GM10847 (cell line): ENCODE results near the gene MROH8.

ENCODE experiments used
- POLR2A ChIP-seq: IDR thresholded peaks from 2 replicates; pipeline ENCODE4 v1.6.1; 2011; ENCODE audit not compliant: insufficient read length; ENCODE audit errors: extremely low read depth

MROH8 gene

GRCh38 chr20:37188787-37189186 is 9.4 kb upstream of the MROH8 start:
- TF ChIP-seq POLR2A = no peak

DNA sequence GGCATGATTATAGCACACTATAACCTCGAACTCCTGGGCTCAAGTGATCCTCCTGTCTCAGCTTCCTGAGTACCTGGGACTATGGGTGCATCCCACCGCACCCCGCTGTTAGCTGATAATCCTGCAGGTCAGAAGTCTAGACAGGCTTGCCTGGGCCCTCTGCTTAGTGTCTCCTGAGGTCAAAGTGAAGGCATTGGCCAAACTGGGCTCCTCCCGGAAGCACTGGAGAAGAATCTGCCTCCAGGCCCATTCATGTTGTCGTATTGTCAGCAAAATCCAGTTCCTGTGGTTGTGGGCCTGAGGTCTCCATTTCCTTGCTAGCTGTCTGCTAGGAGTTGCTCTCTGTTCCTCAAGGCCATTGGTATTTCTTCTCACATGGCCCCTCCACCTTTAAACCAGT is 6.3 kb upstream of the MROH8 start:
- TF ChIP-seq POLR2A = no peak

- no peak for TF ChIP-seq POLR2A
Measured at GRCh38 chr20:37179683-37180524, 556 bp upstream of the MROH8 start.

GRCh38 chr20:37172836-37173235 is 6.5 kb downstream of the MROH8 start:
- TF ChIP-seq POLR2A = no peak

DNA sequence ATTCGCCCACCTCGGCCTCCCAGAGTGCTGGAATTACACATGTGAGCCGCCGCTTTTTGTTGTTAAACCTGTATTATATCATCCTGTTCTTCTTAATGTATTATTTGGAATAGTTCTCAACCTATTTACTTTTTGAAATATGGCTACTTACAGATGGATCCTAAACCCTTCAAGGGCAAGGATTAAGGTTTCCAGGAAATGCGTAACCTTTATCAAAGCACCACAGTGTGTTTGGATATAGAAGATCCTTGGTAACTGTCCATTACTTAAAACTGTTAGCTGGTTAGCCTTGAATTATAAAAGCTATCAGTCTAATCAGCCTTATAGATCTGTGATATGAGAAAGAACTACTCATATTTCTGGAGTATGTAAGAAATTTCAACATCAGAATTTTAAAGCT is 12.5 kb downstream of the MROH8 start:
- TF ChIP-seq POLR2A = no peak

DNA sequence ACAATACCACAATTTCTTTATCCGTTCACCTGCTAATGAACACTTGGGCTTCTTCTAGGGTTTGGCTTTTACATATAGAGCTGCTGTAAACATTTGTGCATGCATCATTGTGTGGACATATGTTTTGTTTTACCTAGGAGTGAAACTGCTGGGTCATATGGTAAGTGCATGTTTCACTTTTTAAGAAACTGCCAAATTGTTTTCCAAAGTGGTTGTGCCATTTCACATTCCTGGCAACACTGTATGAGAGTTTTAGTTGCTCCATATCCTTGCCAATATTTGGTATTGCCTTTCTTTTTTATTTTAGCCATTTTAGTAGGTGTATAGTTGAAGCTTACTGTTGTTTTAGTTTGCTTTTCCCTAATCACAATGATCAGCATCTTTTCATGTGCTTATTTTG is 14.3 kb downstream of the MROH8 start:
- TF ChIP-seq POLR2A = no peak

- no peak for TF ChIP-seq POLR2A
Measured at GRCh38 chr20:37163832-37164554, 15.4 kb downstream of the MROH8 start.

DNA sequence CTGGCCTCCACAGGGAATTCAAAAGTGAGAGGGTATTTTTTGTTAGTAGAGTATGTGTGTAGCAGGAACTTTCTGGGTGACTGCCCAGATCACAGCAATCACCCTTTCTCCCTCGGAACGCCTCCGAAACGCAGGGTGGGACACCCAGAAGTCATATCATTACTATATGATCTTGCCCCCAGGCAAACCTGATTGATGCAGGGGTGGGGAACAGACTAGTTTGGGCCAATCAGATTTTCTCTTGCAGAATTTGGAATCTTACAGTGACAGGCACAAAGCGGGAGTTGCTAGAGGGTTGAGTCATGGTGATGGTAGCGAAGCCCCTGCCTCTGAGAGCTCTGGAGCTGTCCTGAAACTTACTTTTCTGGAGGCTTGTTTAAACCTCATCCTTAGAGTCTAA is 16.7 kb downstream of the MROH8 start:
- TF ChIP-seq POLR2A = no peak

DNA sequence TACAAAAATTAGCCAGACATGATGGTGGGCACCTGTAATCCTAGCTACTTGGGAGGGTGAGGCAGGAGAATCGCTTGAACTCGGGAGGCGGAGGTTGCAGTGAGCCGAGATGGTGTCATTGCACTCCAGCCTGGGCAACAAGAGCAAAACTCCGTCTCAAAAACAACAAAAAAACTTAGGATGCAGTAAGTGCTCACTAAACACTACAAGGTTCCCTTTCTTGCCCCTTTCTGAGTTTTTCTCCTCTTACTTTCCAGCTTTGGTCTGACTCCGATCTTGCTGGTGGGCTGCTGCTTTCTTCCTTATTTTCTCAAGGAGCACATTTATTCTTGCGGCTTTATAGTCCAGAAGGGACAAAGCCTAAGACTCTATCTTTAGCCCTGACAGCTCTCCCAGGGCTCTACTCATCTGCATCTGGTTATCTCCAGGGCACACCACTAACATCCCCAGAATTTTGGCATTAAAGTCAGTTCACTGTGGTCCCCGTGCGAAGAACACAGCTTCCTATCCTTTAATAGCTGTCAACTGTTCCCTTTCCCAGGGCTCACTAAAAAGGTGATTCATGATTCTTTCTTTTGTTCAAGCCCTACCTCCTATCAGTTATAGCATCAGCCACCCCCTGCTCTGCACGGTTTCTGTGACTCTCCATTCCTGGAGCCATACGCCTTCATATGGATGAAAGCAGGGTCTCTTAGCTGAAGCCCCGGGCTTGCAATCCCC is 17.4 kb downstream of the MROH8 start:
- no peak for TF ChIP-seq POLR2A

GRCh38 chr20:37160683-37161082 is 18.7 kb downstream of the MROH8 start:
- TF ChIP-seq POLR2A = no peak

GRCh38 chr20:37158248-37158647 is 21.1 kb downstream of the MROH8 start:
- no peak for TF ChIP-seq POLR2A

- TF ChIP-seq POLR2A = no peak
Measured at GRCh38 chr20:37155987-37156386, 23.4 kb downstream of the MROH8 start.

DNA sequence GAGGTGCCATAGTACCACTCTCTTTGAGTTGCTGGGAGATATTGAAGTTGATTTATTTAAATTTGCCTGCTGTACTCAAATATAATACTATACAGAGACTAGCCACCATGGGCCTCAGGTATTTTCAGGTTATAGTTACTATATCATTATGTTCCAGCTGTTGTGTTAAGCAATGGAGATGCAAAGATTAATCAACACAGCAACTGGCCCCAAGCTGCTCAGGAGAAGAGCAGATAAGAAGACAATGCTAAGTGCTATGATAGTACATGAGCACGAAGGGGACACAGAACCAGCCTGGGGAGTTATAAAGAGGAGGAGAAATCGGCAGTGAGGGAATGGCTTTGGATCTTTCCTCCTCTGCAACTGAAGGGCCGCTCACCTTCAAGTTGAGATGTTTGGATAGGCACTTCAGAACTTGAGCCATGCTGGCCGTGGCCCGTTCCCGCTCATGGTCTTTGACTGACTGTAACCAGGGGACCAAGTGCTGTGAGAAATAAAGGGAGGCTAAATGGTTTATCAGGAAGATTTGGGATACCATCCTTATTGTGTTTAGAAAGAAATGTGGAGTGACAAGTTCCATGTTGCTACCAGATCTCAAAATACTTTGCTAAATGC is 24.6 kb downstream of the MROH8 start:
- no peak for TF ChIP-seq POLR2A

GRCh38 chr20:37152284-37152683 is 27.1 kb downstream of the MROH8 start:
- TF ChIP-seq POLR2A = no peak

GRCh38 chr20:37151529-37151928 is 27.8 kb downstream of the MROH8 start:
- TF ChIP-seq POLR2A = no peak
